CD4-positive, alpha-beta memory T cell (primary cell): ENCODE results near the gene MTAP. TPM values are rescaled to one million over a fixed set of nuclear protein-coding genes. Genes with fewer than 3 reads are reported as not detected.

Source experiments
- CTCF ChIA-PET: fragments of 350-600 bp; sonication (Branson Sonifier 250); formaldehyde crosslinking; loops from one replicate; lab custom pipeline; 2021; ENCODE audit warnings: inconsistent platforms; ENCODE audit not compliant: partially characterized antibody; lab: Charles Lee
- POLR2A ChIA-PET: fragments of 350-600 bp; sonication (Branson Sonifier 250); formaldehyde crosslinking; loops from one replicate; lab custom pipeline; 2021; ENCODE audit not compliant: partially characterized antibody; lab: Charles Lee
- DNase-seq, 5 donors: peaks; one replicate each; pipeline versions ENCODE4 v3.0.0 to v3.0.0-alpha.2; 2020 to 2022; ENCODE audit warnings: mixed read lengths in 1 of 5
- H3K27ac ChIP-seq: one replicate; pipeline ENCODE4 v1.7.0; 2013; ENCODE audit warnings: low read depth, low read length
- H3K27me3 ChIP-seq: 2 replicates; pipeline ENCODE4 v1.7.0; 2013; ENCODE audit warnings: mild to moderate bottlenecking, low read length, moderate library complexity; ENCODE audit not compliant: insufficient read depth
- H3K36me3 ChIP-seq: 2 replicates; pipeline ENCODE4 v1.7.0; 2013; ENCODE audit warnings: mild to moderate bottlenecking, low read length, moderate library complexity; ENCODE audit not compliant: insufficient read depth
- H3K4me1 ChIP-seq: 2 replicates; pipeline ENCODE4 v1.7.0; 2013; ENCODE audit warnings: mild to moderate bottlenecking, low read length, moderate library complexity; ENCODE audit not compliant: insufficient read depth
- H3K4me3 ChIP-seq, 2 donors: one replicate each; pipeline ENCODE4 v1.7.0; 2013; ENCODE audit warnings: low read length in 2 of 2, mild to moderate bottlenecking in 1 of 2
- H3K9me3 ChIP-seq, 2 donors: one replicate each; pipeline ENCODE4 v1.7.0; 2013; ENCODE audit warnings: low read length in 2 of 2, control low read depth in 1 of 2; ENCODE audit not compliant: control insufficient read depth in 1 of 2
- H3K27ac Mint-ChIP-seq, 7 donors: one replicate each; pipeline ENCODE4 v1.8.0; 2020 to 2021; ENCODE audit warnings: mixed read lengths in 7 of 7, mild to moderate bottlenecking in 6 of 7, inconsistent platforms in 3 of 7, moderate library complexity in 3 of 7
- H3K27me3 Mint-ChIP-seq, 2 donors: one replicate each; pipeline ENCODE4 v1.8.0; 2020 to 2021; ENCODE audit warnings: mixed read lengths in 2 of 2
- H3K36me3 Mint-ChIP-seq, 2 donors: one replicate each; pipeline ENCODE4 v1.8.0; 2020 to 2021; ENCODE audit warnings: mixed read lengths in 2 of 2, inconsistent platforms in 1 of 2, mild to moderate bottlenecking in 1 of 2
- H3K4me1 Mint-ChIP-seq, 4 donors: one replicate each; pipeline ENCODE4 v1.8.0; 2020 to 2021; ENCODE audit warnings: mixed read lengths in 4 of 4, mild to moderate bottlenecking in 1 of 4
- H3K4me3 Mint-ChIP-seq, 8 donors: one replicate each; pipeline ENCODE4 v1.8.0; 2020 to 2021; ENCODE audit warnings: mixed read lengths in 8 of 8, mild to moderate bottlenecking in 7 of 8, moderate library complexity in 6 of 8, inconsistent platforms in 3 of 8
- H3K9me3 Mint-ChIP-seq, 8 donors: one replicate each; pipeline ENCODE4 v1.8.0; 2020 to 2021; ENCODE audit warnings: mixed read lengths in 8 of 8, mild to moderate bottlenecking in 5 of 8, inconsistent platforms in 3 of 8, moderate library complexity in 1 of 8
- intact Hi-C: fragments of 100-400 bp; cut with micrococcal nuclease; formaldehyde crosslinking; loops from one replicate; pipeline ENCODE4 v1.15.1; 2023
- polyA plus RNA-seq, 2 donors: library from polyadenylated mRNA; unstranded; fragments of 300-500 nt; fragmentation: Illumina TruSeq; gene quantifications; one replicate each; pipeline ENCODE4 v1.2.3, GENCODE V29; 2021
- total RNA-seq, 2 experiments: library from RNA; stranded (reverse); gene quantifications; one replicate each; pipeline ENCODE4 v1.2.3, GENCODE V29; 2021

Gene MTAP
- total and polyA plus RNA-seq, 4 experiments from 2014 or later, result 21.1 to 47.9 (median 34.0) TPM

- CTCF ChIA-PET, result interaction anchor here (1.1 kb wide), 1 partner anchor 12 kb away, joined by 3 read pairs; no protein-coding TSS in a partner anchor
These were observed 23.2 kb downstream of the MTAP start for GRCh38 chr9:21825637-21826036.

GRCh38 chr9:21828853-21829410 is 26.5 kb downstream of the MTAP start:
- ChIA-PET POLR2A (no interaction called here), CTCF (no interaction called here)
- H3K9me3 ChIP-seq, result no peaks in the 10 kb centered on the region
- no peaks in the 10 kb centered on the region for H3K27me3 Mint-ChIP-seq
- peaks cover 84 to 91% of the 10 kb centered on the region in 2 donors for H3K36me3 Mint-ChIP-seq
- H3K4me1 ChIP-seq, result no peaks in the 10 kb centered on the region
- no peak overlapping the region for H3K4me3 ChIP-seq
- H3K36me3 ChIP-seq, result peaks cover 20% of the 10 kb centered on the region
- no peak overlapping the region for H3K27ac ChIP-seq
- peaks cover 6 to 24% (median 15%) of the 10 kb centered on the region in 4 donors for H3K4me1 Mint-ChIP-seq
- DNase-seq, result no peak
- no peak overlapping the region for H3K4me3 Mint-ChIP-seq
- H3K9me3 Mint-ChIP-seq, result peaks cover 0 to under 1% (median 0%) of the 10 kb centered on the region in 8 donors
- intact Hi-C loops, result no loop called here
- H3K27ac Mint-ChIP-seq, result no peak overlapping the region
- H3K27me3 ChIP-seq, result no peaks in the 10 kb centered on the region

More at GRCh38 chr9:21825637-21826036, 23.2 kb downstream of the MTAP start:
- peaks cover 20% of the 10 kb centered on the region for H3K36me3 ChIP-seq
- H3K9me3 Mint-ChIP-seq, result peaks cover 0 to 4% (median 0%) of the 10 kb centered on the region in 8 donors
- H3K4me1 Mint-ChIP-seq, result peaks cover 14 to 45% (median 31%) of the 10 kb centered on the region in 4 donors
- intact Hi-C loops, result no loop called here
- H3K27ac ChIP-seq, result no peak overlapping the region
- H3K27me3 ChIP-seq, result no peaks in the 10 kb centered on the region
- POLR2A ChIA-PET, result no interaction called here
- H3K4me3 ChIP-seq, result no peak overlapping the region
- no peaks in the 10 kb centered on the region for H3K9me3 ChIP-seq
- H3K27me3 Mint-ChIP-seq, result no peaks in the 10 kb centered on the region
- peaks cover 82 to 89% of the 10 kb centered on the region in 2 donors for H3K36me3 Mint-ChIP-seq
- DNase-seq, result no peak
- H3K4me3 Mint-ChIP-seq, result no peak overlapping the region
- no peak overlapping the region for H3K27ac Mint-ChIP-seq
- no peaks in the 10 kb centered on the region for H3K4me1 ChIP-seq

GRCh38 chr9:21830589-21830988 is 28.2 kb downstream of the MTAP start:
- no peaks in the 10 kb centered on the region for H3K27me3 ChIP-seq
- Mint-ChIP-seq H3K27me3 (no peaks in the 10 kb centered on the region), H3K4me1 (peaks cover 6 to 16% (median 13%) of the 10 kb centered on the region in 4 donors), H3K9me3 (no peaks in the 10 kb centered on the region), H3K4me3 (no peak overlapping the region), H3K36me3 (peaks cover 84 to 88% of the 10 kb centered on the region in 2 donors), H3K27ac (no peak overlapping the region)
- no peak overlapping the region for H3K4me3 ChIP-seq
- intact Hi-C loops, result no loop called here
- ChIA-PET CTCF (no interaction called here), POLR2A (no interaction called here)
- H3K36me3 ChIP-seq, result peaks cover 14% of the 10 kb centered on the region
- no peaks in the 10 kb centered on the region for H3K4me1 ChIP-seq
- H3K9me3 ChIP-seq, result no peaks in the 10 kb centered on the region
- no peak for DNase-seq
- no peak overlapping the region for H3K27ac ChIP-seq

- Mint-ChIP-seq H3K36me3 (peaks cover 90 to 91% of the 10 kb centered on the region in 2 donors), H3K27me3 (no peaks in the 10 kb centered on the region), H3K4me1 (peaks cover 8 to 17% (median 13%) of the 10 kb centered on the region in 4 donors), H3K27ac (peak overlapping the region in 3 of 7 donors; percentile 11 to 50 (median 17)), H3K4me3 (no peak overlapping the region), H3K9me3 (no peaks in the 10 kb centered on the region)
- POLR2A ChIA-PET, result no interaction called here
- Histone ChIP-seq H3K4me3 (no peak overlapping the region), H3K36me3 (peaks cover 15% of the 10 kb centered on the region), H3K4me1 (no peaks in the 10 kb centered on the region), H3K9me3 (no peaks in the 10 kb centered on the region), H3K27ac (no peak overlapping the region), H3K27me3 (no peaks in the 10 kb centered on the region)
- peak in 1 of 5 donors; percentile 51 for DNase-seq
- CTCF ChIA-PET, result interaction anchor here (0.7 to 2.0 kb wide), 2 partner anchors 141 to 206 kb away, joined by 3 to 5 read pairs; no protein-coding TSS in a partner anchor
- intact Hi-C loops, result no loop called here
These were observed 29.5 kb downstream of the MTAP start for GRCh38 chr9:21831841-21832509.

- peak overlapping the region in 1 of 7 donors; percentile 69 for H3K27ac Mint-ChIP-seq
- peaks cover 9 to 16% (median 11%) of the 10 kb centered on the region in 4 donors for H3K4me1 Mint-ChIP-seq
- H3K4me3 ChIP-seq, result no peak overlapping the region
- H3K9me3 Mint-ChIP-seq, result no peaks in the 10 kb centered on the region
- H3K27me3 ChIP-seq, result no peaks in the 10 kb centered on the region
- H3K27ac ChIP-seq, result no peak overlapping the region
- no peak for DNase-seq
- H3K4me1 ChIP-seq, result no peaks in the 10 kb centered on the region
- peaks cover 92 to 94% of the 10 kb centered on the region in 2 donors for H3K36me3 Mint-ChIP-seq
- no peaks in the 10 kb centered on the region for H3K9me3 ChIP-seq
- intact Hi-C loops, result no loop called here
- ChIA-PET POLR2A (no interaction called here), CTCF (interaction anchor here (1.3 to 2.0 kb wide), 3 partner anchors 21 to 205 kb away, joined by 3 to 8 read pairs (median 5); no protein-coding TSS in a partner anchor)
- H3K4me3 Mint-ChIP-seq, result no peak overlapping the region
- H3K27me3 Mint-ChIP-seq, result no peaks in the 10 kb centered on the region
- peaks cover 15% of the 10 kb centered on the region for H3K36me3 ChIP-seq
These were observed 30.8 kb downstream of the MTAP start for GRCh38 chr9:21833090-21833801.

GRCh38 chr9:21835121-21835520 is 32.7 kb downstream of the MTAP start:
- Histone ChIP-seq H3K27me3 (no peaks in the 10 kb centered on the region), H3K27ac (no peak overlapping the region), H3K4me1 (no peaks in the 10 kb centered on the region), H3K4me3 (no peak overlapping the region), H3K9me3 (no peaks in the 10 kb centered on the region), H3K36me3 (peaks cover 18% of the 10 kb centered on the region)
- Mint-ChIP-seq H3K27ac (no peak overlapping the region), H3K27me3 (no peaks in the 10 kb centered on the region), H3K9me3 (no peaks in the 10 kb centered on the region), H3K4me1 (peaks cover 8 to 16% (median 9%) of the 10 kb centered on the region in 4 donors), H3K36me3 (peaks cover 90 to 95% of the 10 kb centered on the region in 2 donors), H3K4me3 (no peak overlapping the region)
- no peak for DNase-seq
- POLR2A ChIA-PET, result no interaction called here
- intact Hi-C loops, result no loop called here
- CTCF ChIA-PET, result no interaction called here
